Upper lobe of right lung (tissue), 1 donor: ENCODE measurements around the gene LTO1. TPM values are rescaled to one million over a fixed set of nuclear protein-coding genes. Genes with fewer than 3 reads are reported as not detected.

ENCODE experiments used
- ATAC-seq: fragments of 200-7000 bp; cut with Tn5 transposase; one replicate; pipeline ENCODE4 v1.9.1; 2020; ENCODE audit warnings: mild to moderate bottlenecking, moderate library complexity
- DNase-seq: peaks from one replicate; pipeline ENCODE4 v3.0.0-alpha.2; 2020
- H3K27ac ChIP-seq: fragments of 200-600 bp; one replicate; pipeline ENCODE4 v1.8.0; 2022
- H3K27me3 ChIP-seq: fragments of 200-600 bp; one replicate; pipeline ENCODE4 v1.8.0; 2022; ENCODE audit warnings: mild to moderate bottlenecking
- H3K36me3 ChIP-seq: fragments of 200-600 bp; one replicate; pipeline ENCODE4 v1.8.0; 2022
- H3K4me1 ChIP-seq: fragments of 200-600 bp; one replicate; pipeline ENCODE4 v1.8.0; 2022
- H3K4me3 ChIP-seq: fragments of 200-600 bp; one replicate; pipeline ENCODE4 v1.8.0; 2022; ENCODE audit warnings: mild to moderate bottlenecking
- H3K9me3 ChIP-seq: fragments of 200-600 bp; one replicate; pipeline ENCODE4 v1.8.0; 2022
- intact Hi-C: fragments of 100-400 bp; cut with DNase I; formaldehyde crosslinking; loops from one replicate; pipeline ENCODE4 v1.11.0; 2022
- total RNA-seq: library from RNA; stranded (reverse); fragmentation: NEBNext Ultra II Directional; extraction: Animal tissue kit (Norgen Biotek cat#: 25700); gene quantifications from one replicate; pipeline ENCODE4 v1.2.1, GENCODE V29; 2021
- TF ChIP-seq, protein P1 (sequence below): fragments of 200-600 bp; IDR thresholded peaks from one replicate; pipeline ENCODE4 v1.8.0; 2022; ENCODE audit warnings: antibody characterized with exemption
- donor health status: DM: no; HTN: yes; CAD: no; lungs with severe emphysema.

The LTO1 gene
- total RNA-seq, 1 donor from 2014 or later = 25.7 TPM

DNA sequence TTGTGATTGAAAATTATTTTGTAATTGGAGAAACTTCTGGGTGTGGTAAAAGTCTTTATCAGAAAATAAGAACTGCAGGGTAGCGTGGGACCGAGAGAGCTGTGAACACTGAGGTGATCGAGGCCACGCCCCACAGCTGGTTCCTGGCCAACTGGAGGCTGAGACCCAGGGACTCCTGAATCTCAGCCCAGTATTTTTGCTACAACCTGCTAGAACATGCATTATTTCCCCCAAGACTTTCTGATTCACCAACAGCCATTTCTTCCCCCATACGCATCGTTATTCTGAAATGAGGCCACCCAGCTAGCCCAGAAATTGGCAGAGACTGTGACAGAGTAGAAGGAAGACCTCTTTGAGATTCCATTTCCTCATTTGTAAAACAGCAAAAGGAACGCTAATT lies 32.0 kb upstream of the LTO1 start:
- H3K9me3 ChIP-seq = no peaks in the 10 kb centered on the region
- DNase-seq (no peak), ATAC-seq (no peak)
- H3K4me1 ChIP-seq = peaks cover 13% of the 10 kb centered on the region
- intact Hi-C loops = no loop called here
- H3K36me3 ChIP-seq = no peaks in the 10 kb centered on the region
- no peak overlapping the region for H3K4me3 ChIP-seq
- H3K27me3 ChIP-seq = peaks cover 56% of the 10 kb centered on the region
- TF ChIP-seq, protein P1, sequence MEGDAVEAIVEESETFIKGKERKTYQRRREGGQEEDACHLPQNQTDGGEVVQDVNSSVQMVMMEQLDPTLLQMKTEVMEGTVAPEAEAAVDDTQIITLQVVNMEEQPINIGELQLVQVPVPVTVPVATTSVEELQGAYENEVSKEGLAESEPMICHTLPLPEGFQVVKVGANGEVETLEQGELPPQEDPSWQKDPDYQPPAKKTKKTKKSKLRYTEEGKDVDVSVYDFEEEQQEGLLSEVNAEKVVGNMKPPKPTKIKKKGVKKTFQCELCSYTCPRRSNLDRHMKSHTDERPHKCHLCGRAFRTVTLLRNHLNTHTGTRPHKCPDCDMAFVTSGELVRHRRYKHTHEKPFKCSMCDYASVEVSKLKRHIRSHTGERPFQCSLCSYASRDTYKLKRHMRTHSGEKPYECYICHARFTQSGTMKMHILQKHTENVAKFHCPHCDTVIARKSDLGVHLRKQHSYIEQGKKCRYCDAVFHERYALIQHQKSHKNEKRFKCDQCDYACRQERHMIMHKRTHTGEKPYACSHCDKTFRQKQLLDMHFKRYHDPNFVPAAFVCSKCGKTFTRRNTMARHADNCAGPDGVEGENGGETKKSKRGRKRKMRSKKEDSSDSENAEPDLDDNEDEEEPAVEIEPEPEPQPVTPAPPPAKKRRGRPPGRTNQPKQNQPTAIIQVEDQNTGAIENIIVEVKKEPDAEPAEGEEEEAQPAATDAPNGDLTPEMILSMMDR = no peak
- H3K27ac ChIP-seq = no peak overlapping the region

DNA sequence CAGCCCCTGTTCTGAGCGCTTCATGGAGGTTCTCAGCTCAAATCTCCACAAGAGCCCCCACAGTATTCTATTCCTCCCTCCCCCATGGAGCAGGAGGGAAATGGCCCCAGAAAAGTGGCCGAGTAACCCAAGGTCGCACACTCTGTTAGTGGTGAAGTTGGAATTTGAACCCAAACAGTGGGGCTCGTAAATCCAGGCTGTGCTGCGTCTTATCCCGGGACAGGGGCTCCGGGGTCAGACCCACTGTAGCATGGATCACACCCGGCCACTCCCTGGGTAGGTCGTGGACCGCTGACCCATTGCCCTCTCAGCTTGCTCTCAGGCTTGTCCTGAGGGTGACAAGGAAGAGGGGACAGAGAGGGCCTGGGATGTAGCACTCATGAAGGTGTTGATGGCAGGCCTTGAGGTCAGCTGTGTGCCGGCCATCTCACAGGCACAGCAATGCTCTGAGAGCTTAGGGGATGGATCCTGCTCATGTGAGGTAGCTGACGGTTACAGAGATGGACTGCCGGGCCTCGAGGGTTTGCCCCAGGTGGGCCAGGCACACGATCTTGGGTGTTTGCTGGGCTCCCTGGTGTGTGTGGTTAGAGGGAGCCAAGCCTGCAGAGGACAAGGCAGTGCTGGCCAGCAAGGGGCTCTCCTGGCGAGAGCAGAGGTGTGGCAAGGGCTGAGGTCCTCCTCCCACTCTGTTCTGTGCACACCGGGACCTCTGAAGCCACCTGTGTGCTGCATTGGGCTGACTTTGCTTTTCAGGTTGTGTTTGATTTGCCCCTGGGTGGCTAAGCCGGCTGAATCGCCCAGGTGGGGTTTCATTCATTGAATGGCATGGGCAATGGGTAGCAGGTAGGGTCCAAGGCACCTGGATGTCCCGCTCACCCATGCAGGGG lies 31.0 kb upstream of the LTO1 start:
- Histone ChIP-seq H3K27ac (no peak overlapping the region), H3K36me3 (no peaks in the 10 kb centered on the region), H3K4me1 (peaks cover 13% of the 10 kb centered on the region), H3K27me3 (peaks cover 67% of the 10 kb centered on the region), H3K9me3 (no peaks in the 10 kb centered on the region), H3K4me3 (no peak overlapping the region)
- TF ChIP-seq, protein P1 = no peak
- ATAC-seq (peak; percentile 15), DNase-seq (no peak)
- intact Hi-C loops = no loop called here

DNA sequence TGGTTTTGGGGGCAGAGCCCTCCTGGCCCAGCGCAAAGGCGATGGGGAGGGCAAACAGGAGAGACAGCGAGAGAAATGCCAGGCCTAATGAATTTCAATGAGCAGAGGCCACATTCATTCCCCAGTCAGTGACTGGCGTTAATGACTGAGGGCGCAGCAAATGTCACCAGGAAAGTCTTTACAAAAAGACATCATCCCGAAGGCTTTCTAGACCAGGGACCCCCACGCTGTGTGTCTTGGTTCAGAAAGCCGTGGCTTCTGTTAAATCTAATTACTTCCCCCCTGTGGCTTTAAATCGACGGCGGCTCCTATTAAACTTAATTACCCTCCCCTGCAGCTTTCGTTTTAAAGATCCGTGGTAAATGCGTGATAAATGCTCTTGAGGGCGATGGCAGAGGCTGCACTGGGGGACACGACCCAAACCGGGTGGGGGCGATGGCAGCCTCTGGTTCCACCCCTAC lies 30.2 kb upstream of the LTO1 start:
- Histone ChIP-seq H3K9me3 (no peaks in the 10 kb centered on the region), H3K27ac (no peak overlapping the region), H3K4me1 (peaks cover 19% of the 10 kb centered on the region), H3K4me3 (no peak overlapping the region), H3K36me3 (no peaks in the 10 kb centered on the region), H3K27me3 (peaks cover 74% of the 10 kb centered on the region)
- TF ChIP-seq, protein P1 = no peak
- intact Hi-C loops = no loop called here
- DNase-seq (no peak), ATAC-seq (no peak)

DNA sequence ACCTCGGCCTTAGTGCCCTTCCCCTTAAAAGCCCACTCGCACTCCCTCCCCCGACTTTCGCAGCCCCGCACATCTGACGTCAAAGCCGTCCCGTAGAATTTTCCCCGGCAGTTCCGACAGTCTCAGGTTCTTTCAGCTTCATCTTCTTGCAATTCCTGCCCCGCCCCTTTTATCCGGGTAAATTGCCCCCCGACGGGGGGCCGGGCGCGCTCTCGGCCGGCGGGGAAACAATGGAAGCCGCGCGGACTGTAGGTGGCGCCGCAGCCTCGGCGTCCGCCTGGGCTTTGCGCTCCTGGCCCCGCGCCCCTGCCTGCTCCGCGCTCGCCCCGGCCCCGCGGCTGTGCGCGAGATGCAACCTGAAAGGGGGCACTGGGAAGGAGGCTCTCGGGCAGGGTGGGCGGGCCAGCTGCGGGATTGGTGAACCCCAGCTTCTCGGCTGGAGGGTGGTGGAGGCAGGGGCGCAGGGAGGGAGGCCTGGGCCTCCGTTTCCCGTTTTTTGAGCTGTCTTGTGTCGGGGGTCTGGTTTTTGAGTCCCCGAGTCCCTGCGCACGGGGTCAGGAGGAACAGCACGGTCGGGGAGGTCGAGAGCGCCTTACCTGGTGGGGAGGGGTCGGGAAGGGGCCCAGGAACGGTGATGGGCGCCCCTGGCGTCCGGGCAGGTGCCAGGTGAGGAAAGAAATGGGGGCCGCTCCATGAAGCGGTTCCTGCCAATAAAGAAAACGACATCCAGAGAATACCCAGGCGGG lies 29.5 kb upstream of the LTO1 start:
- Histone ChIP-seq H3K27ac (no peak overlapping the region), H3K36me3 (no peaks in the 10 kb centered on the region), H3K4me1 (peaks cover 23% of the 10 kb centered on the region), H3K27me3 (peaks cover 77% of the 10 kb centered on the region), H3K9me3 (no peaks in the 10 kb centered on the region), H3K4me3 (no peak overlapping the region)
- TF ChIP-seq, protein P1 = peak; percentile 29
- DNase-seq (no peak), ATAC-seq (no peak)
- intact Hi-C loops = no loop called here

DNA sequence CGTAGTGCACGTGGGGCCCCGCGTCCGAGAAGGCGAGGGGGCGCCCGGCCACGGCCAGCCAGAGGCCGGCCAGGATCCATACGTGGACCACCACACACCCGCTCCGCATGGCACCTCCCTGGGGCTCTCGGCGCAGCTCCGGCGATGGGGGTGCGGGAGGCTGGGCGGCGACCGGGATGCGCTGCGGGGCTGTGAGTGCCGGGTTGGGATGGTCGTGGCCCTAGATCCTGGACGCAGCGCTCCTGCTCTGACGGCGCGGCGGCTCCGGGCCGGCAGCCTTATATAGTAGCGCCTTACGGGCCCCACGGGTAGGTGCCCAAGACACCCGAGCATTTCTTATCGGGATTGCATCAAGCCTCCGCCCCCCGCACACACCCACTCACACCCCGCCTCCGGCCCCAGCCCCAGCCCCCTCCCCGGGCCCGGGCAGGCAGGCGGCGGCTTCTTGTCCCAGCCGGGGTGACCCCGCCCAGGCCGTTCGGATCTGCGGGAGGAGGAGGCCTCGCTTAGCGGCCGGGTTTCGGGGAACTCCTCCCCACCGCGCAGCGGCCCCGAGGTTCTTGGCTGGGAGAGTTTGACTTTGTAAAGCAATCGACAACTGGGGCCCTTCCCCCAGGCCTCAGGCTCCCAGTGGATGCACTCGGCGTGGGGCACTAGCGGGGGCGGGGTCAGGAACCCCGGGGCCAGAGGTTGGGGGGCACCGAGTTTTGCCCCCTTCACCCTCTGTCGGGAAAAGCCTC lies 28.8 kb upstream of the LTO1 start, which contains the start of gene FGF19:
Gene FGF19, minus strand, starts transcription at position 255 of the 740 bp plus-strand sequence. Its CDS starts 146 bp downstream, at position 109.
- no peak for DNase-seq
- TF ChIP-seq, protein P1 = no peak

More for the DNA sequence above, 28.8 kb upstream of the LTO1 start, which contains the start of gene FGF19:
- H3K27ac ChIP-seq = no peak within 1 kb of the TSS
- H3K27me3 ChIP-seq = peaks cover 85% of the 10 kb centered on the region
- no peak within 1 kb of the TSS for H3K4me3 ChIP-seq
- ATAC-seq = no peak
- H3K36me3 ChIP-seq = no peaks in the 10 kb centered on the region
- intact Hi-C loops = no loop called here
- no peaks in the 10 kb centered on the region for H3K9me3 ChIP-seq
- peaks cover 23% of the 10 kb centered on the region for H3K4me1 ChIP-seq
